ENCODE results near the gene BCAS3.

Gene BCAS3

DNA sequence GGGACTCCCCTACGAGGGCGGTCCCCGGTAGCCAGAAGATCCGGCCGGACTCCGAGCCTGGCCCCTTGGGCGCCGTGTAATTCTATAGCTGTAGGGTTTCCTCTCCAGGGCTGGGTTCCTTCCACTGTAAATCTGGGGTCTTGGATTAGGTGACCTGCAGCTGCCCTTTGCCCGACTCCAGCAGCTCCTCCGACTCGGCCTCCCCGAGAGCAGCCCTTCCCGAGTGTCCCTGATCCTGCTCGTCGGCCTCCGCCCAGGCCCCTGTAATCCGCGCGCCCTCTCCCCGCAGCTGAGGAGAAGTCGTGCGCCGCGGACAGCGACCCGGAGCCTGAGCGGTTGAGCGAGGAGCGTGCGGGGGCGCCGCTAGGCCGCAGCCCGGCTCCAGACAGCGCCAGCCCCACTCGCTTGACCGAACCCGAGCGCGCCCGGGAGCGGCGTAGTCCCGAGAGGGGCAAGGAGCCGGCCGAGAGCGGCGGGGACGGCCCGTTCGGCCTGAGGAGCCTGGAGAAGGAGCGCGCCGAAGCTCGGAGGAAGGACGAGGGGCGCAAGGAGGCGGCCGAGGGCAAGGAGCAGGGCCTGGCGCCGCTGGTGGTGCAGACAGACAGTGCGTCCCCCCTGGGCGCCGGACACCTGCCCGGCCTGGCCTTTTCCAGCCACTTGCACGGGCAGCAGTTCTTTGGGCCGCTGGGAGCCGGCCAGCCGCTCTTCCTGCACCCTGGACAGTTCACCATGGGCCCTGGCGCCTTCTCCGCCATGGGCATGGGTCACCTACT lies 727.4 kb downstream of the BCAS3 start:
- no peak for DNase-seq

DNA sequence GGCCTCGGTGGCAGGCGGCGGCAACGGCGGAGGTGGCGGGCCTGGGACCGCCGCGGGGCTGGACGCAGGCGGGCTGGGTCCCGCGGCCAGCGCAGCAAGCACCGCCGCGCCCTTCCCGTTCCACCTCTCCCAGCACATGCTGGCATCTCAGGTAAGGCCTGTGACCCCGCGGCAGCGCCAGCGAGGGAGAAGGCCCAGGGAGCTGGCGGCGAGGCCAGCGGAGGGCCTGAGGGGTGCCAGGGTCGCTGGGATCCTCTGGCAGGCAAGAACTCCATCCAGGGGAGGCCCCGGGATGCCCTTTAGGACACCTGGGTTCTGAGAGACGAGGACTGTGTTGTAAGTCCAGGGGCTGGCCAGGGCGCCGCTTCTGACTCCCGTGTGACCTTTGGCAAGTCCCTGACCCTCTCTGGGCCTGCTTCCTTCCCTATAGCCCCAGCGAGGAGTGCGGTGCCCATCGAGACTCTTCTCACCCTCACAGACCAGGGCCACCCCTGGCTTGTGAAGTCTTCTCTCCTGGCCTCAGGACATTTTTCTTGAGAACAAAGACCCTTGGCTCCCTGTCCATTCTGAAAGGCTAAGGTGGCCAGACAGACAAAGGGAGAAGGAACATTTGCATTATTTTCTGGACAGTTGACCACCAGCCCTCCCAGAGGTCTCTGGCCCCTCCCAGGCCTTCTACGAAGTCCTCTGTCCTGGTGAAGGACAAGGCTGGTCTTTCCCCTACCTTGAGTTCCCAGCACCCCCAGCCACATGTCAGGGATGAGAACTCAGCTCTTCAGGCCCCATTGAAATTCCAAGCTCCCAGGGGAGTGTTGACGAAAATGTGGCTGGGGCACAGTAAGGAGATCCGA lies 728.3 kb downstream of the BCAS3 start:
- no peak for DNase-seq

DNA sequence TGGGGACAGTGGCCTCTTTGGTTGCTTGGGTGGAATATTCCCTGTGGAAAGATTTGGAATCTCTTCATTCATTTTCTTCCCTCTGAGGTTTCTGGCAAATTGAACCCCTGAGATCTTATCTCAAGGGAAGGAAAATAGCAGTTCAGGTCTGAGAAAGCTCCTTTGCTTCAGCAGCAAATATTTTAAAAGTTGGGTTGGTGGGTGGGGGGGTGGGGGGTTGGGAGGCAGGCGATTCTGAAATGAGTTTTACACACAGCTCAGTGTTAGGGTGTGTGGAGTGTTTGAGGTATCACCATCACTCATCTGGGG lies 728.8 kb downstream of the BCAS3 start:
- no peak for DNase-seq

DNA sequence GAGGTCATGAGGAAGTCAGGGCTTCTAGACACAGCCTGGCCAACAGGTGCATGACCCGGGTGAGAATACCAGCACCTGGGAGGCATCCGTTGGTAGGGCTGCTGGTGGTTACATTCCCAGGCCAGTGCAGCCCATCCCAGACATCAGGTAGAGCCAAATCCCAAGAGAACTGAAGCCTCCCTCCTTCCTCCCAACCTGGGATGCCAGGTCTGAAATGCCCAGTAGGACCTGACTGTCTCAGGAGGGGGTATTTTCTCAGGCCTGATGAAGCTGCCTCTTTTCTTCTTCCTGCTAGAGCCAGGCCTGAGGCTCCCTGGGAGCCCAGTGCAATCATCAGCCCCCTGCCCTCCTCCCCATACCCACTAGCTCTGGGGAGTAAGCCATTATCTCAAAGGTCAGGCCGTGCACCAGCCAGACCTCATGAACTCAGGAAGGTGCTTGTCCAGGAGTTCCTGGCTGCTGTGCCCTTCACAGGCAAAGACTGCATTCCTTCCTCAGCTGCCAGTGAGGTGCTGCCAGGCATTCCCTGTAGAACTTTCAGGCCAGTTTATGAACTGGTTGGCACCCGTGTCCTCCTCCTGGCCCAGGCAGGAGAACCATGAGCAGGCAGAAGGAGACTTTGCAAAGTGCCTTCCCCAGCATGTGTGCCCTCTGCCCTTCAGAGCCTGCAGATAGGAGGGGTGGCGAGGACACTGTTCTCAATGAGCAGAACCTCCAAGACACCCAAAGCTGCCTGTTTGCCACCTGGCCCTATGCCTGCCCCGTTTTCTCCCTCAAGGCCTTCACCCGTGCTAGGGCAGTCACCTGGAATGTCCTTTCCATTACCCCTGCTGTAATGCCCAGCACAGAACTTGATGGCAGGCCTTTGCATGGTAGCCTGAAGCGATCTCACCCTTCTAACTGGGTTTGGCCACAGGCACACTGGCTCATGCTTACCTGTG lies 729.6 kb downstream of the BCAS3 start:
- no peak for DNase-seq

DNA sequence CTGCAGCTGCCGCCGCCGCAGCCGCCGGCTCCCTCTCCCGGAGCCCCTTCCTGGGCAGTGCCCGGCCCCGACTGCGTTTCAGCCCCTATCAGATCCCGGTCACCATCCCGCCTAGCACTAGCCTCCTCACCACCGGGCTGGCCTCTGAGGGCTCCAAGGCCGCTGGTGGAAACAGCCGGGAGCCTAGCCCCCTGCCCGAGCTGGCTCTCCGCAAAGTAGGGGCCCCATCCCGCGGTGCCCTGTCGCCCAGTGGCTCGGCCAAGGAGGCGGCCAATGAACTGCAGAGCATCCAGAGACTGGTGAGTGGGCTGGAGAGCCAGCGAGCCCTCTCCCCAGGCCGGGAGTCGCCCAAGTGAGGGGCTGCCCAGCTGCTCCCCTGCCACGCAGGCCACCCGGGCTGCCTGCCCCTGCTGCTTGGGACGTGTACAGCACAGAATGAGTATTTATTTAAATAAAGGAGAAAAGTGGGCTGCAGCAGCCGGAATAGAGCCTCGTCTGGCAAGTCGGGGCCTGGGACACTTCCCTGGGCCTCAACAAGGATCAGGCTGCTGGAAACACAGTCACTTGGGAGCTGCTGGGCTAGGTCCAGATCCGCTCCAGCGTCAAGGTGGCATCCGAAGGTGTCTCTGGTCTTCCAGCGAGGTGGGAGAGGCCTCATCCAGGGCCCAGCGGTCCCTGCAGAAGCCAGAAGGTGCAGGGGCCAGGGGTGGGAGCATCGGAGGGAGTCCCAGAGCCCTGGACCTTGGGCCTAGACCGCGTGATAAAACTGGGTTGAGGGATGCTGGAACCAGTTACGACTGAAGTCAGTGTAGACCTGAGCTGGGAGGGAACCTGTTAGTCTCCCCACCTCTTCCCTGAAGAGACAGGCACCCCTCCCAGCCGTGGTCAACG lies 730.7 kb downstream of the BCAS3 start:
- no peak for DNase-seq

DNA sequence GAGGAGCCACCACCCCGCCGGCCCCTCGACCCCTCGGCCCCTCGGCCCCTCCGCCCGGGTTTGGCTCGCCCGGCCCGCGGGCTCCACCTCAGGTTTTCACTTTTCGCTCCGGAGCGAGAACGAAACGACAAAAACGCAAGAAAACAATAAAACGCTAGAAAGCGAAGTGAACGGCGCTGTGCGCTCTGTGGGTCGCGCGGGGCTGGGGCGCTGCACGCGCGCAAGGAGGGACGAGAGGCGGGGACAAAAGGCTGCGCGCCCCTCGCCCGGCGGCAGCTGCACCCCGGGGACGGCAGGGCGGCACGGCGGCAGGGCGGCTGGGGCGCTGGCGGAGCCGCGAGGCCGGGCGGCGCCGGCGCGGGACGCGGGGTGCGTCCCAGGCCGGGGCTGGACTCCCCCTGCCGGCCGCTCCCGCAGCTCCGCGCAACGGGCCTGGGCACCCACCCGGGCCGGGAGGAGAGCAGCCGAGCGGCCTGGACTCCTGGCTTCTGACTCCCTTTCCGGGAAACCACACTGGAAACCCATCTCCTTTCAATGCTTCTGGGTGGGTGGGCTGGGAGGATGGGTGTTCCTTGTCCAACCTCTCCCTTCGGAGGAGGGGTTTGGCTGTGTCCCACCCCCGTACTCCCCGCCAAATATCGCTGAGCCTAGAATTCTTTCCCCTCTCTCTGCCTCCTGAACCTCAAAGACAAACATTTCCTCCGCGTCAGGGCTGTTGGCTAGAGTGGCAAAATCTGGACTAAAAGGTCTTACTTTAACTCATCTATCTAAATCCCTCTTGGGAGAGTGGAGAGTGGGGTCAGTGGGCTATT lies 731.9 kb downstream of the BCAS3 start:
- DNase-seq, result peak; percentile 54

DNA sequence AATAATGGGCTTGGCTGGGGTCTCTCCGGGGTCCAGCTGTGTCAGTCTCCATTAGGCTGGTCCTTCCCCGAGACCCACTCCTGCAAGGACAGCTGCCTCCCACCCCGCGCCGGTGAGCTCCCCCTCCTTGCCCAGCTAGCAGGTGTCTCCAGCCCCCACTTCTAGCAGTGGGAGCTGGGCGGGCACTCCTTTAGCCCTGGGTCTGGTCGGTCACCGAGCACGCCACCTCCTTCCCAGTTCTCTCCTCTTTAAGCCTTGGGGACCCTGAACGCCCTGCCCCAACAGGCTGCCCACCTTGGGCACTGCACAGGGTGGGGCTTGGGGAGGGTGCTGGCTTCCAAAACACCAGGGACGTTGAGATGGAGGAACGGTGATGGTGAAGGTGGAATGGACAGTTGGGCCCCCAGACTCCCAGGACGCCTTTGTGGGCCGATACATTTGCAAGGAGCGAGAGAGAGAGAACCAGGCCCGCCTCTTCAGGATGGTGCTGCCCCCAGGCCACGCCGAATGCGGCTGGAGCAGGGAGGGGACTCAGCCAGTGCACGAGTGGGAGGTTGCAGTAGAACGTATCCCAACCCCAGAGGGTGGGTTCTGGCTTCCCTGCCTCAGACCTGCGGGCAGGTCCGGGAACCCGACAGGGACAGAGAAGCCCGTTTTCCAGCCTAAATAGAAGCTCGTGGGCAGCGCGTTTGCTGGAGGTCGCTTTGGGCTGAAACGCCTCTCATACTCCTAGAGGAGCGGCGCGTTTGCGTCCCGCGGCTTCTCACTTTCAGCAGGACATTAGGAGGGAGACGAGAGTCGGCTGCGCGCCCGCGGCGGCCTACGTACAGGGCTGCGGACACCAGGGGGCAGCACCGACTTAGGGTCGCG lies 732.7 kb downstream of the BCAS3 start:
- DNase-seq, result peak; percentile 82

DNA sequence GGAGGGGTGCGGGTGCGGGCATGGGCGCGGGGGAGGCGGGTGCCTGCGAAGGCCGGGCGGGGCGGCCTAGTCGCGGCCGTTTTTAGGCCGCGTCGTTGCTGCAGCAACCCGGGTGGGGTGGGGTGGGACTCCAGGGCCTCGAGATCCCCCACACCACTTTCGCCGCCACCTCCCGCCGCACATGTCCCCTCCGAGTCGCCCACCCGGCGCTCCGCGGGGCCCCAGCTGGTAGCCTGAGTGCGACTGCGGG lies 733.3 kb downstream of the BCAS3 start:
- no peak for DNase-seq

DNA sequence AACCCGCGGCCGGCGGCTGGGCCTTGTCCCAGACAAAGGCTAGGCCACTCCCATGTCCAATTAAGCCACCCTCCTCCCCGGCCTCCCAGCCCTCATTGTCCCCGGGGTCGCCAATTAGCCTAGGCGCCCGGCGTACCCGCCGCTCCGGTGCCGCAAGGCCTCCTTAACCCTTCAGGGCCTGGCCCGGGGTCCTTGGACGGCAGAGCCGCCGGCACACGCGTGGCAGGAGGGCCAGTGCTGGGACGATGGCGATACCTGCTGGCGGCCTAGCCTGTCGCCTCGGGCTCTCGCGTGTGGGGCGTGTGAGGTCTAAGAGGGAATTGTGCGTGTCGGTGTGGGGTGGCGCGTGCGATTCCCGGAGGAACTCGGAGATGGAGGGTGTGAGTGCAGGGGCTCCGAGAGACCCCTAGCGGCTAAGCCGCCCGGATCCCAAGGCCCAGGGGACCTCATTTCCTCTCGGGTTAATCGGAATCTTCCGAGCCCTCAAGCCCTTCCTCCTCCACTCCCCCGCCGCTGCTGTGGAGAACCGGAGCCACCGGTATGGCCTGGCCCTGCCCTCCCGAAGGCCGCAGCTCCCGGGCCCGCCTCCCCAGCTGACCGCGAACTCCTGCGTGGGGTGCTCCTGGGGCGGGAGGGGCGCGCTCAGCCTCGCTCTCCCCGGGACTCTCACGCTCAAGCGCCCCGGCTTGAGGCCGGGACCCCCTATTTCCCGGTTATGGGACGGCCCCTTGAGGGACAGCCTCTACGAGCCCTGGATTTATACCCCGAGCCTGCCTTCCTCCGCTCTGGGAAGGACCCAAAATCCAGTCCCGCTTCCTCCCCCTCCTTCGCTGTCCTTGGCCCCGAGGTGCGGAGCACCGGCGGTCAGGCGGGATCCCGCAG lies 733.9 kb downstream of the BCAS3 start:
- peak; percentile 43 for DNase-seq

DNA sequence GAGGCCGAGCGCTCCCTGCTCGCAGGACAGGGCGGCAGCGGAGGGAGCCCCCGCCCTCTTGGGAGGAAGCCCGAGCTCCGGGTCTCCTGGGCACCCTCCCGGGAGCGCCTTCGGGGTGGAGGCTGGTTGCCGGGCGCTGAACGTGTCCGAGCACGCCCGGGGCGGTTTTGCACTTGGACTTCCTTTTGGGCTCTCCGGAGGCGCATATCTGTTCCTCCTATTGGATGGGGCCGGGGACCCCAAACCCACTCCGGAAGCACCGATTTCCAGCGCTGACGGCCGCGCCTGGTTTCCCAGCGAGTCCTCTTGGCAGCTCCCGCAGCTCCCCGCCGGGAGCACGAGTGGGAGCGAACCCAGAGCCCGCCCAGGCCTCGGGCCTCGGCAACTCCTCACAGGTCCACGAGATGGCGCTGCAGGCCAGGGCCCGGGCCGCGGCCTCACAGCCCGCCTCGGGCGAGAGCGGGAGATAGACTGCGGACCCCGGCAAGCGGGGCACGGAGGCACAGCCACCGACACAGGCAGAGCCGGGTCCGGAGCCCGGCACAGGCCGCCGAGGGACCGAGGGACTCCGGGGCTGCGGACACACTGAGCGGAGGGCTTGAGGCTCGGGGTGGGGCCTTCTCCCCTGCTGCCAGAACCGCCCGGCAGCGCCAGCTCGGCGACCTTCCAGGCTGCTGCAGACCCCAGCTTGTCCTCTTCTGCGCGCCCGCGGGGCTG lies 734.6 kb downstream of the BCAS3 start:
- peak; percentile 83 for DNase-seq

DNA sequence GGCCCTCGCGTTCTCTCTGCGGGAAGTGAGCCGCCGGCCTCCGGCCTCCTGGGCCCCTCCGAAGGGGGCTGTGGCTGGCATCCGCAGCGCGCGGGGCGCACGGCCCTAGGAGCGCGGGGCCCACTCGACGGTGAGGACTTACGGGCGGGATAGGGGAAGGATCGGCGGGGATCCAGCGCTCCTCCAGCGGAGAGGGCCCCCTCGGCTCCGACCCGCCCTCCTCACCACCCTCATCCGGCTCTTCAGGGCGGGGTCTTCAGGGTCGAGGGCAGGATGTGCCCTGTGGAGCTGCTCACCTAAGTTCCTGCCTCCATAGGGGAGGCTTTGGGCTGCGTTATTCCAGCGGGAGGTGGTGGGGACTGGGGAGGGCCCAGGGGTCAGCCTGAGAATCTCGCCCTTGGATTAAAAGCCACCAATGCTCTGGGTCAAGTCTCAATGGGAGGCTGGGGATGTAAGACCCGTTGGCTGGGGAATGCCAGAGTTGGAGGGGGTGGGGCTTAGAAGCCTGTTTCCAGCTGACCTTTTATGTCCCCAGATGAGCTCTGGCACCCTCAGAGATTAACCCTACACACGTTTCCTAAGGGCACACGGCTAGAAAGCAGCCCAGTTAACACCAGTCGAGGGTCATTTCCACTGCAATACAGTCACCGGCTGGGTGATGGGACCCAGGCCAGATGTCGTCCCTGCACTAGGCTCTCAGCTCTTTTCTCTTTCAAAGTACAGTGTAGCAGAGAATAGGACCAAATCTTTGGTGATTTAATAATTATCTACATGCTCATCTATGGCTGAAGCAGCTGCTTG lies 735.4 kb downstream of the BCAS3 start:
- no peak for DNase-seq

DNA sequence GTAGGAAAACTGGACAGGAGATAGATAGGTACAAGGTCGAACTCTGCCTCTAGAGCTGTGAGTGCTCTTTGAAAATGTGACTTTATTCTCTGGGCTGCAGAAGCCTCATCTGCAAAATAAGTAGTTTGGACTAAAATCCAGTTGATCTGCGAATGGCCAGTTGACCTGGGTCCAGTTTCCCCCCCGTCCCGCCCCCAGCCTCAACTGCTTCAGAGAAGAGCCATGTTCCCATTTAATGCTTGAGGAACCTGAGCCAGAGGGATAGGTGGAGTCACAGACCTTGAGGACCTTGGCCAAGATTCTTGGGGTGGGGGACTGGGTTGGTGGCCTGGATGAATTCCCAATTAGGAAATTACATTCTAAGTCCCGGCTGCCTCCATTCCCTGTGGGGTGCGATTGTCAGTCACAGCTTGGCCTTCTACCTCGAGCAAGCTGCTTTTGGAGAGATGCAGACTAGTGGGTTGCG lies 736.0 kb downstream of the BCAS3 start:
- no peak for DNase-seq

DNA sequence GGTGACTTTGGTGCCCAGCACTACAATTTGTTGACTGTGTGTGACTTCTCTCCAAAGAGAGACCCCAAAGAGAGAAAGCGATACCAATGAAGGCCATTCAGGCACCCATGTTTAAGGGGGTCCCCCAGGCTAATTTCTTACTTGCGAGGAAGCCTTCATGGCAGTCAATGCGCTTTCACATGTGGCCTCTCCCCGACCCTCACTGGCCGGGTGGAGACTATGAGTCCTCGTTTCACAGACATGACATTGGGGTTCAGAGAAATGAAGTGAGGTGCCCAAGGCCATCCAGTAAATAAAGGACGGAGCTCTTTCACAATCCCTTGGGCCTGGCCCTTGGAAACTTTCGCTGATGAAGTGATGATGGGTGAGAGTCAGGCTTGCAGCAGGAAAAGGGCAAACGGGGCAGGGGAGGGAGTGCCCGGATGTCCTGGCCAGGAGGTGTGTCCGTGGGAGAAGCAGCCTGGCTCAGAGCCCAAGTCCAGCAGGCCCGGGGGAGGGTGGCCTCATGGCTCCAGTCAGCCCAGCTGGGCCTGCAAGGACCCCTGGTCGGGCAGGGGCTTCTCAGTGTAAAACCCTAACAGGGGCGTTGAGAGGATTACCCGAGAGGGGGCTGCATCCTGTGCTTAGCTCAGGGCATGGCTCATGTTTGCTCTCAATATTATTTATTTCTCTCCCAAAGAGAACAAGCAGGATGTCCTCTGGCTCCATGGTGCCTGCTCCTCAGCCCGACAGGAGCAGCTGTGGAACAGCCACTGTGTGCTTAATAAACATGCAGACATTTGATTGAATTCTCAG lies 736.7 kb downstream of the BCAS3 start:
- DNase-seq, result no peak

DNA sequence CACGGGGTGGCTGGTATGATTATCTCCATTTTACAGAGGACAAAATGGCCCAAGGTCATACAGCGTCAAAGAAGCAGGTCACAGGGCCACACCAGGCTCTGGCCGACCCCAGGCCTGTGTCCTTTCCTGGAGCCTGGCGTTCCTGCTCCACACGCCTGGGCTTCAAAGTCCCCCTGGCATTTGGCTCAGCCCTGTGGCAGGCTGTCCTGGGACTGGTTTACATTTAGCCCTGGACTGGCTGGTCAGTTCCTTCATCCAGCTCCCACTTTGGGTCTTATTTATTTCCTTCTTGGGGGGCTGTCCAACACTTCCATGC lies 737.2 kb downstream of the BCAS3 start:
- DNase-seq, result no peak

DNA sequence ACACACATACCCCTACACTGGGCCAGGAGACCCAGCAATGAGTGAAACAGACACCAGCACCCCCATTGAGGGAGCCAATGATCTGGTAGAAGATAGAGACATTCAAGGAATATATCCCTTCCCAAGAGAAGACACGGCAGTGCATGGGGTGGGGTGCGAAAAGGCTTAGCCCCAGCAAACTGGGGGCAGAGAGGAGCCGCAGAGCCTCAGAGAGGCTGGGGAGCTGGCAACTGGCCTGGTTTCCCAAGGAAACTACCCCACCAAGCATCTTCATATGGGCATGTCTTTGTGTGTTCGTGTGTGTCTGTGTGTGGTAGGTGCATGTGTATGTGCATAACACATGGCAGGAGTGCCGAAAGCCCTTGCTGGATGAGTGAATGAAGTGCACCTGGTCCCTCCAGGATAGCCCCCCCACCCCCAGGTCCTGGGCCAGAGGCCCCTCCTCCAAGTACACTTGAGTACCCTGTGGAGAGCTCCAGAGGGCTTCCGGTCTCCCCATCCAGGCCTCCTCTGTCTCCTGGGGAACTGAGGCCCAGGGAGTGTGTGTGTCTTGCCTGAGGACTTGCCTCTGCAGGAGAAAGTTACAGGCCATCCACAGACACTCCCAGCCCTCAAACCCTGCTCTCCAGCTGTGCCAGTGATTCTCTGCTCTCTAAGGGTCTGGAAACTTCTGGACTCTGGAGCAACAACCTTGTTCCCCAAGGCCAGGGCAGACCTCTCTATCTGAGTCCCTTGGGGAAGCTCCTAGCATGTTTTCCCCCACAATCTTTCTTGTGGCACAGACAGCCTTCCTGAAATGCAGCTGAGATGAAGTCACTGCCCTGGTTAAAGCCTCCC lies 737.9 kb downstream of the BCAS3 start:
- DNase-seq, result no peak

DNA sequence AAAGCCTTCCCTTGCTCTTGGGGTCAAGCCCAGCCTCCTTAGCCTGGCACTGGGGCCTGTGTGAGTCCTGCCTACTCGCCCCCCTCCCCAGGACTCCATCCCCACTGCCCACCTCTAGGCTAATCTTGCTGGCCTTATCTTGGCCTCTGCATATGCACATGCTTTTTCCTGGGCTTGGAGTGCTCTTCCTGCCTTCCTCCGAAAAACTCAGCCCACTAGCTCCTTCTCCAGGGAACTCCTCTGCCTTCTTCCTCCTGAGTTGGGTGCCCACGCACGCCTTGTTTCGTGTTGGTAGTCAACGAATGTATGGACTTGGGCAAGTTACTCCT lies 738.5 kb downstream of the BCAS3 start:
- DNase-seq, result no peak

All from CD4-positive, alpha-beta T cell treated with Interleukin-17A for 4 hours (primary cell).